Body of pancreas (tissue), 4 donors: Measurements from ENCODE around the gene SURF4. TPM values are rescaled to one million over a fixed set of nuclear protein-coding genes. Genes with fewer than 3 reads are reported as not detected.
A peak's percentile ranks its signal among the peaks of the same experiment; 100 is the strongest.

Source experiments
- ATAC-seq: fragments of 150-250 bp; one replicate; pipeline ENCODE4 v1.9.1; 2016
- DNase-seq, 4 donors: peaks; one replicate each; pipeline ENCODE4 v3.0.0-alpha.2; 2019
- H3K27ac ChIP-seq, 4 donors: fragments of 200-600 bp; sonication (generic); 1 replicate in 3 of 4; 2 replicates in 1 of 4; pipeline versions ENCODE4 v1.5.1 to v1.6.1; 2016 to 2019; ENCODE audit warnings: mild to moderate bottlenecking in 1 of 4, mixed read lengths in 1 of 4, moderate library complexity in 1 of 4
- H3K27me3 ChIP-seq, 2 donors: fragments of 200-600 bp; sonication (generic); one replicate each; pipeline ENCODE4 v1.6.0; 2016; ENCODE audit warnings: mild to moderate bottlenecking in 1 of 2
- H3K36me3 ChIP-seq, 2 donors: fragments of 200-600 bp; sonication (generic); replicated peaks in 1 of 2; 2 replicates each; pipeline ENCODE4 v1.5.1; 2016; ENCODE audit warnings: low read depth in 2 of 2; ENCODE audit not compliant: insufficient read depth in 1 of 2
- H3K4me1 ChIP-seq: fragments of 200-600 bp; sonication (generic); one replicate; pipeline ENCODE4 v1.6.0; 2016
- H3K4me3 ChIP-seq, 2 donors: fragments of 200-600 bp; sonication (generic); 1 replicate in 1 of 2; 2 replicates in 1 of 2; pipeline ENCODE4 v1.5.1; 2016 to 2019
- H3K9me3 ChIP-seq, 3 donors: fragments of 200-600 bp; sonication (generic); 1 replicate in 2 of 3; 2 replicates in 1 of 3; pipeline ENCODE4 v1.5.1; 2016
- CTCF ChIP-seq, 7 experiments: fragments of 450-650 bp in 4 of 7; fragments of 200-600 bp in 3 of 7; sonication (generic) in 3 of 7; IDR thresholded peaks; one replicate each; pipeline ENCODE4 v1.5.1; 2016 to 2019; ENCODE audit warnings: antibody characterized with exemption in 7 of 7
- POLR2A ChIP-seq, 3 donors: fragments of 450-650 bp; IDR thresholded peaks; one replicate each; pipeline ENCODE4 v1.6.1; 2016; ENCODE audit warnings: antibody characterized with exemption in 3 of 3, mild to moderate bottlenecking in 2 of 3
- WGBS, 2 donors: methylation state at CpG; one replicate each; pipeline ENCODE4 v1.1.5; 2017; 5-methylcytosine and 5-hydroxymethylcytosine counted together
- intact Hi-C: fragments of 100-400 bp; cut with DNase I; formaldehyde crosslinking; loops from one replicate; pipeline ENCODE4 v1.15.1; 2023
- total RNA-seq, 2 donors: library from RNA; depleted of rRNA; stranded (reverse); fragments of >200 nt; gene quantifications; one replicate each; pipeline ENCODE4 v1.1.0, GENCODE V29; 2016

Gene SURF4
- total RNA-seq, 2 donors from 2014 or later = 93.9 to 109 TPM

- ATAC-seq = no peak
- Histone ChIP-seq H3K4me1 (no peaks in the 10 kb centered on the region), H3K4me3 (no peak overlapping the region), H3K36me3 (peaks cover 0 to 11% of the 10 kb centered on the region in 2 donors), H3K27me3 (no peaks in the 10 kb centered on the region), H3K27ac (peak overlapping the region in 1 of 4 donors; percentile 40), H3K9me3 (no peaks in the 10 kb centered on the region)
- intact Hi-C loops = loop anchor here (5.0 kb wide), 1 partner anchor 82 kb away; no protein-coding TSS in a partner anchor
- no peak for TF ChIP-seq CTCF (IDR thresholded peaks at IDR 0.05)
- TF ChIP-seq POLR2A (IDR thresholded peaks at IDR 0.05) = no peak
- WGBS, 2 donors = 76% methylated on average over 18 to 19 of the region's 19 CpGs
- no peak for DNase-seq
Measured at GRCh38 chr9:133405508-133406438, 29.9 kb upstream of the SURF4 start.

- Histone ChIP-seq H3K9me3 (no peaks in the 10 kb centered on the region), H3K4me3 (no peak overlapping the region), H3K27me3 (no peaks in the 10 kb centered on the region), H3K36me3 (peaks cover 0 to 5% of the 10 kb centered on the region in 2 donors), H3K27ac (no peak overlapping the region), H3K4me1 (no peaks in the 10 kb centered on the region)
- no peak for TF ChIP-seq POLR2A (IDR thresholded peaks at IDR 0.05)
- no peak for TF ChIP-seq CTCF (IDR thresholded peaks at IDR 0.05)
- DNase-seq (no peak), ATAC-seq (no peak)
- intact Hi-C loops = loop anchor here (5.0 kb wide), 1 partner anchor 83 kb away; no protein-coding TSS in a partner anchor
- 73 to 75% methylated on average over 6 to 12 of the region's 12 CpGs for WGBS, 2 donors
Measured at GRCh38 chr9:133404454-133405002, 28.7 kb upstream of the SURF4 start.

DNA sequence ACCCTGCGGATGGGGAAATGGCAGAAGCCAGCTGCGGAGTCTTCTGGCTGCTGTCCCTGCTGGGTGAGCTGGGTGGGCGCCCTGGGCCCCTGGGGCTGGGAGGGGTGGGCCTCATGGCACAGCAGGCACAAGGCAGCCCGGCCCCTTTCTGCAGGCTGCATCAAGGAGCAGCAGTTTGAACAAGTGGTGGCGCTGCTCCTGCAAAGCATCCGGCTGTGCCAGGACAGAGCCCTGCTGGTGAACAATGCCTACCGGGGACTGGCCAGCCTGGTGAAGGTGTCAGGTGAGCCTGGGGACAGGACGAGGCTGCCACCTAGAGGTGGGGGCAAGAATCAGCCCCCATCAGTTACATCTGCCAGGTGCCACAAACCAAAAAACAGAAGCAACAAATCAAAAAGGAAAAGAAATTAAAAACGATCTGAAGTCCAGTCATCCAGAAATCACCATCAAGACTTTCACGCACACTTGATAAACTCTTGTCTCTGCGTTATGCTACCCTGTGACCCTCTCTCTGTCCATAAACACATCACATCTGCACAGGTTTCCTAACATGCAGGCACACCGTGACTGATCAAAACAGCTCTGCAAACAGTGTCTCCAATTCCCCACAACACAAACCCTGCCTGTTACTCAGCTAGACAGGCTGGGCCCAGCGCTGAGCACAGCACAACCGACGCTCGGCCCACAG is 28.1 kb upstream of the SURF4 start:
- no peaks in the 10 kb centered on the region for H3K4me1 ChIP-seq
- no peaks in the 10 kb centered on the region for H3K9me3 ChIP-seq
- no peak overlapping the region for H3K4me3 ChIP-seq
- 63 to 64% methylated on average over 14 of the region's 16 CpGs for WGBS, 2 donors
- TF ChIP-seq POLR2A (IDR thresholded peaks at IDR 0.05) = no peak
- peak; percentile 36 to 77 (median 65) for TF ChIP-seq CTCF (IDR thresholded peaks at IDR 0.05)
- peak; percentile 62 for ATAC-seq
- intact Hi-C loops = no loop called here
- no peaks in the 10 kb centered on the region for H3K27me3 ChIP-seq
- H3K36me3 ChIP-seq = peaks cover 0 to 3% of the 10 kb centered on the region in 2 donors
- peak; percentile 60 to 69 (median 65) for DNase-seq
- H3K27ac ChIP-seq = no peak overlapping the region

DNA sequence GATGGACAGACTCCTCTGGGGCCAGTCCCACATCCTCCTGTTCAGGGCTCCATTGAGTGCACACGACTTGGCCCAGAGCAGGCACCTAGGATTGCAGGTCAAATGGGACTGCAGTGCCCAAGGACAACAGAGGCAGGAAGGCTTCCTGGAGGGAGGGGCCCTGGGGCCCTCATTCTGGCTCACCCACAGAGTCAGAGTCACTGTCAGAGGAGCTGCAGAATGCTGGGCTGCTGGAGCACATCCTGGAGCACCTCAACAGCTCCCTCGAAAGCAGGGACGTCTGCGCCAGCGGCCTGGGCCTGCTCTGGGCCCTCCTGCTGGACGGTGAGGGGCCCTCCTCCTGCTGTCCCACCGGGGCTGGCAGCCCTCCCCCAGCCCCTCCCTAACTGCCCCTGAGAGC is 26.8 kb upstream of the SURF4 start:
- H3K27ac ChIP-seq = no peak overlapping the region
- no peaks in the 10 kb centered on the region for H3K4me1 ChIP-seq
- ATAC-seq (no peak), DNase-seq (no peak)
- H3K4me3 ChIP-seq = no peak overlapping the region
- 86% methylated on average over 7 of the region's 7 CpGs; no CpG with 5 or more reads in 1 of the 2 donors for WGBS, 2 donors
- TF ChIP-seq POLR2A (IDR thresholded peaks at IDR 0.05) = no peak
- TF ChIP-seq CTCF (IDR thresholded peaks at IDR 0.05) = no peak
- H3K9me3 ChIP-seq = no peaks in the 10 kb centered on the region
- intact Hi-C loops = no loop called here
- H3K27me3 ChIP-seq = no peaks in the 10 kb centered on the region
- peaks cover 0 to 2% of the 10 kb centered on the region in 2 donors for H3K36me3 ChIP-seq
